Measurements from ENCODE around the gene FANCL. TPM values are rescaled to one million over a fixed set of nuclear protein-coding genes. Genes with fewer than 3 reads are reported as not detected.
"Not testable (repeated sequence)": the region's sequence is repeated elsewhere in the genome, so short reads cannot be mapped to it uniquely, and the experiment has no call there.

FANCL gene
- total RNA-seq, 1 donor from 2014 or later = 24.0 TPM

DNA sequence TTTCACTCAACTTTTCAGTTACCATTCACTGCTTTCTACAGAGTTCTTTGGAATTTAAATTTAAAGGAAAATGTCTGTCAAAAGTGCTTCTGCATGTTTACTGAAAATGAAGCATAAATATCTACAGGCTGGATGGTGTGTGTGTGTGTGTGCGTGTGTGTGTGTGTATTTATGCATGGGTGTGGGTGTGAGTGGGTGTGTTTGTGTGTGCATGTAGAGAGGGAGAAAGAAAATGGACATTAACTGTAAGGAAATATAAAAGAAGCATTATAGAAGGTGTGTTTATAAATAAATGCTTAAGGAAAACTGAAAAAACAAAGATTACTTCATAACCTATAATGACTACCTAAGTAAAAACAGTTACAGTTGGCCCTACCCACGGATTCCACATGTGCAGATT is 43.2 kb downstream of the FANCL start:
- Mint-ChIP-seq H3K27me3 (ENCODE audit: low read depth) (no peaks in the 10 kb centered on the region), H3K36me3 (ENCODE audit: low read depth) (peaks cover 2% of the 10 kb centered on the region), H3K9me3 (no peaks in the 10 kb centered on the region), H3K4me3 (ENCODE audit: low read depth) (no peak overlapping the region), H3K4me1 (ENCODE audit: low read depth) (no peaks in the 10 kb centered on the region), H3K27ac (no peak overlapping the region)
- intact Hi-C loops (cut with micrococcal nuclease) = no loop called here
- DNase-seq (ENCODE audit: low spot score) = no peak

DNA sequence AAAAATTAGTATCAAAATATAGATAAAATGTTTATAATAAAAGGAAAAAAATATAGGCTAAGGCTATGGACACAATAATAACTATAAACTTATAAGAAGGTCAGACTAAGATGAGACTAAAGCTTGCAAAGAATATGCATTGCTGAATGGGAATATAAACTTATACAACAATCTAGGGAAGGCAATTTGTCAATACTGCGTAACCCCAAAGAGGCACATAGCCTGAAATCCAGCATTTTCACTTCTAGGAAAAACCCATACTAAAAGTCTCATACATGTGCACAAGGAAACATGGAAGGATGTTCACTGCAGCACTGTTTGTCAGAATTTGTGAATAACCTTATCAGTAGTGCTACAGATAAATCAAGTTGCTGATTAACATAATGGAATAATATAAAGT is 45.5 kb downstream of the FANCL start:
- H3K27me3 Mint-ChIP-seq (ENCODE audit: low read depth) = no peaks in the 10 kb centered on the region
- no peaks in the 10 kb centered on the region for H3K4me1 Mint-ChIP-seq (ENCODE audit: low read depth)
- H3K4me3 Mint-ChIP-seq (ENCODE audit: low read depth) = no peak overlapping the region
- no peak overlapping the region for H3K27ac Mint-ChIP-seq
- H3K9me3 Mint-ChIP-seq = no peaks in the 10 kb centered on the region
- no peak for DNase-seq (ENCODE audit: low spot score)
- no peaks in the 10 kb centered on the region for H3K36me3 Mint-ChIP-seq (ENCODE audit: low read depth)
- intact Hi-C loops (cut with micrococcal nuclease) = no loop called here

DNA sequence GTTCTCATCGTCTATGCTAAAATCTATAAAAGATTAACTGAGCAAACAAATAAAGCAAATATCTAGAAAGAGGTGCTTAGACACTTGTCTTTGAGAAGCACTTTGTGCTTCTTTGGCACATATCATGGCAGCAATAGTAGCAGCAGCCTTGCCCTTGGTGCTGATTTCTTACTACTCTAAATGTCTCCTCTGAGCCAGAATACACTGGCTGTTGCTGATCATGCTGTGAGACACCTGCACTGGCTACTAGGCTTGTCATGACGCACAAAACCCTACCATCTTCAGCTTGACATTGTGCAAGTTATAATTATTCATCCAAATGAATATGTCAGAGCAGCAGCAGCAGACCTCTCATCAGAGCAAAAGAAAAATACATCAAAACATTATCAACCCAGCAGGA is 46.7 kb downstream of the FANCL start:
- H3K9me3 Mint-ChIP-seq = no peaks in the 10 kb centered on the region
- no peaks in the 10 kb centered on the region for H3K4me1 Mint-ChIP-seq (ENCODE audit: low read depth)
- H3K27me3 Mint-ChIP-seq (ENCODE audit: low read depth) = no peaks in the 10 kb centered on the region
- no peak for DNase-seq (ENCODE audit: low spot score)
- H3K4me3 Mint-ChIP-seq (ENCODE audit: low read depth) = no peak overlapping the region
- H3K27ac Mint-ChIP-seq = no peak overlapping the region
- no peaks in the 10 kb centered on the region for H3K36me3 Mint-ChIP-seq (ENCODE audit: low read depth)
- intact Hi-C loops (cut with micrococcal nuclease) = no loop called here

DNA sequence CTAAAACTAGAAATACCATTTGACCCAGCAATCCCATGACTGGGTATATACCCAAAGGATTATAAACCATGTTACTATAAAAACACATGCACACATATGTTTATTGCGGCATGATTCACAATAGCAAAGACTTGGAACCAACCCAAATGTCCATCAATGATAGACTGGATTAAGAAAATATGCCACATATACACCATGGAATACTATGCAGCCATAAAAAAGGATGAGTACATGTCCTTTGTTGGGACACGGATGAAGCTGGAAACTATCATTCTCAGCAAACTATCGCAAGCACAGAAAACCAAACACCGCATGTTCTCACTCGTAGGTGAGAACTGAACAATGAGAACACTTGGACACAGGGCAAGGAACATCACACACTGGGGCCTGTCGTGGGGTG is 54.1 kb downstream of the FANCL start:
- intact Hi-C loops (cut with micrococcal nuclease); H3K27ac Mint-ChIP-seq; DNase-seq (ENCODE audit: low spot score); H3K4me1 Mint-ChIP-seq (ENCODE audit: low read depth); H3K4me3 Mint-ChIP-seq (ENCODE audit: low read depth); H3K36me3 Mint-ChIP-seq (ENCODE audit: low read depth); H3K27me3 Mint-ChIP-seq (ENCODE audit: low read depth); H3K9me3 Mint-ChIP-seq: not testable (repeated sequence)

DNA sequence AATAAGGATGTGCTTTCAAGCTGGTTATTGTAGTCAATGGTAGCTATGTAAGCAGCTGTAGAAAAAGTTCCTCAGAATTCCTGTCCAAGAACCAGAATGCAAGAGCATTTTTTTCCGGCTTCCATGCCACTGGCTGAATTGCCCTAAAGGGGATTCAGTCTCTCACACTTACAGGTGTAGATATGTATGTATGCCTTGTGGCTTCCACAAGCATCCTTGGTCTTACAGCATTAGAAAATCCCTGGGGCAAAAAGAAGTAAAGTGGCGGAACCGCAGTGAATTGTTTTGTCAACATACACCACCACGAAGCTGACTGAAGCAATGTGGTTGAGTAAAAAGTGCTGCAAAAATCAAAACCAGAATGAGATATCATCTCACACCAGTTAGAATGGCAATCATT is 54.6 kb downstream of the FANCL start:
- Mint-ChIP-seq H3K27ac (no peak overlapping the region), H3K27me3 (ENCODE audit: low read depth) (no peaks in the 10 kb centered on the region), H3K4me3 (ENCODE audit: low read depth) (no peak overlapping the region), H3K9me3 (no peaks in the 10 kb centered on the region), H3K4me1 (ENCODE audit: low read depth) (no peaks in the 10 kb centered on the region), H3K36me3 (ENCODE audit: low read depth) (peaks cover 7% of the 10 kb centered on the region)
- intact Hi-C loops (cut with micrococcal nuclease) = no loop called here
- DNase-seq (ENCODE audit: low spot score) = no peak

DNA sequence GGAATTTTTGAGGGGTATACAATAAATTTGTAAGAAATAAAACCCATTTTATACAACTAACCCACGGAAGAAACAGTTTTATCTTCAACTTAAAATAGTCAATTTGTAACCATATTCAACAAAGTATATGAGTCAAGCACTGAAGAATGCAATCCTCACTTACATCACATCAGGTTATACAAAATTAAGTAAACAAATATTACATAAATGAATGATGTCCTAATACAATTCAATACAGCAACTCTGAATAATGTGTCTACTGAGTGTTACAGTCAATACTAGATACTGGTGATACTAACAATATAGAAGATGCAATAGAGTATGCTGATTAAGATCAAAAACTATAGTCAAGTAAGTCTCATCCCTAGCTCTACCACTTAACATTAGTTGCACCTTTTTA is 58.6 kb downstream of the FANCL start:
- Mint-ChIP-seq H3K27me3 (ENCODE audit: low read depth) (no peaks in the 10 kb centered on the region), H3K4me1 (ENCODE audit: low read depth) (peaks cover 2% of the 10 kb centered on the region), H3K27ac (no peak overlapping the region), H3K36me3 (ENCODE audit: low read depth) (peaks cover 7% of the 10 kb centered on the region), H3K4me3 (ENCODE audit: low read depth) (no peak overlapping the region), H3K9me3 (peaks cover 4% of the 10 kb centered on the region)
- DNase-seq (ENCODE audit: low spot score) = no peak
- intact Hi-C loops (cut with micrococcal nuclease) = no loop called here

DNA sequence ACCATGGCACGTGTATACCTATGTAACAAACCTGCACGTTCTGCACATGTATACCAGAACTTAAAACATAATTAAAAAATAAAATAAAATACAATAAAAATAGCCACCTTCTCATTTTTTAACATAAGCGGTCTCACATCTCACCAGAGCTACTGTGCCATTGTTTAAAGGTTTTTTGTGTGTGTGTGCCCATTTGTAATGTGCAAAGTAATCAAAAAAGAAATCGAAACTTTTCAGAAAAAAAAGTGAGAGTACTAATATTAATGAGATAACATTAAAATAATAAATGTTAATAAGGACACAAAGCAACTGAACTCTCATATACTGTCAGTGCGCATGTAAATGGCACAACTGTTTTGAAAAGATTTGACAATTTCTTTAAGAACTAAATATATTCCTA is 60.5 kb downstream of the FANCL start:
- no peak for DNase-seq (ENCODE audit: low spot score)
- Mint-ChIP-seq H3K4me3 (ENCODE audit: low read depth) (no peak overlapping the region), H3K4me1 (ENCODE audit: low read depth) (peaks cover 2% of the 10 kb centered on the region), H3K36me3 (ENCODE audit: low read depth) (peaks cover 4% of the 10 kb centered on the region), H3K27ac (no peak overlapping the region), H3K27me3 (ENCODE audit: low read depth) (no peaks in the 10 kb centered on the region), H3K9me3 (peaks cover 4% of the 10 kb centered on the region)
- intact Hi-C loops (cut with micrococcal nuclease) = no loop called here

DNA sequence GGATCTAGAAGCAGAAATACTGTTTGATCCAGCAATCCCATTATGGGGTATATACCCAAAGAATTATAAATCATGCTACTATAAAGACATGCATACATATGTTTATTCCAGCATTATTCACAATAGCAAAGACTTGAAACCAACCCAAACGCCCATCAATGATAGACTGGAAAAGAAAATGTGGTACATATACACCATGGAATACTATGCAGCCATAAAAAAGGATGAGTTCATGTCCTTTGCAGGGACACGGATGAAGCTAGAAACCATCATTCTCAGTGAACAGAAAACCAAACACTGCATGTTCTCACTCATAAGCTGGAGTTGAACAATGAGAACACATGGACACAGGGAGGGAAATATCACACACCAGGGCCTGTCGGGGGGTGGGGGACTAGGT is 61.0 kb downstream of the FANCL start:
- H3K4me1 Mint-ChIP-seq (ENCODE audit: low read depth); H3K9me3 Mint-ChIP-seq; H3K27ac Mint-ChIP-seq; DNase-seq (ENCODE audit: low spot score); H3K36me3 Mint-ChIP-seq (ENCODE audit: low read depth); H3K4me3 Mint-ChIP-seq (ENCODE audit: low read depth); H3K27me3 Mint-ChIP-seq (ENCODE audit: low read depth); intact Hi-C loops (cut with micrococcal nuclease): not testable (repeated sequence)

DNA sequence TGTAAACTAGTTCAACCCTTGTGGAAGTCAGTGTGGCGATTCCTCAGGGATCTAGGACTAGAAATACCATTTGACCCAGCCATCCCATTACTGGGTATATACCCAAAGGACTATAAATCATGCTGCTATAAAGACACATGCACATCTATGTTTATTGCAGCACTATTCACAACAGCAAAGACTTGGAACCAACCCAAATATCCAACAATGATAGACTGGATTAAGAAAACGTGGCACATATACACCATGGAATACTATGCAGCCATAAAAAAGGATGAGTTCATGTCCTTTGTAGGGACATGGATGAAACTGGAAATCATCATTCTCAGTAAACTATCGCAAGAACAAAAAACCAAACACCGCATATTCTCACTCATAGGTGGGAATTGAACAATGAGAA is 63.9 kb downstream of the FANCL start:
- H3K27ac Mint-ChIP-seq; H3K4me3 Mint-ChIP-seq (ENCODE audit: low read depth); H3K27me3 Mint-ChIP-seq (ENCODE audit: low read depth); DNase-seq (ENCODE audit: low spot score); H3K4me1 Mint-ChIP-seq (ENCODE audit: low read depth); intact Hi-C loops (cut with micrococcal nuclease): not testable (repeated sequence)
- Mint-ChIP-seq H3K9me3 (peaks cover 17% of the 10 kb centered on the region), H3K36me3 (ENCODE audit: low read depth) (peaks cover 15% of the 10 kb centered on the region)

DNA sequence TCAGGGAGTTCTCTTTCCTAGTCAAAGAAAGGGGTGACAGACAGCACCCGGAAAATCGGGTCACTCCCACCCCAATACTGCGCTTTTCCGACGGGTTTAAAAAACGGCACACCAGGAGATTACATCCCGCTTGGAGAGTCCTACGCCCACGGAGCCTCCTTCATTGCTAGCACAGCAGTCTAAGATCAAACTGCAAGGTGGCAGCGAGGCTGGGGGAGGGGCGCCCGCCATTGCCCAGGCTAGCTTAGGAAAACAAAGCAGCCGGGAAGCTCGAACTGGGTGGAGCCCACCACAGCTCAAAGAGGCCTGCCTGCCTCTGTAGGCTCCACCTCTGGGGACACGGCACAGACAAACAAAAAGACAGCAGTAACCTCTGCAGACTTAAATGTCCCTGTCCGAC is 69.3 kb downstream of the FANCL start:
- intact Hi-C loops (cut with micrococcal nuclease); DNase-seq (ENCODE audit: low spot score); H3K4me3 Mint-ChIP-seq (ENCODE audit: low read depth); H3K4me1 Mint-ChIP-seq (ENCODE audit: low read depth); H3K27me3 Mint-ChIP-seq (ENCODE audit: low read depth); H3K27ac Mint-ChIP-seq: not testable (repeated sequence)
- Mint-ChIP-seq H3K36me3 (ENCODE audit: low read depth) (peaks cover 27% of the 10 kb centered on the region), H3K9me3 (peaks cover 30% of the 10 kb centered on the region)

DNA sequence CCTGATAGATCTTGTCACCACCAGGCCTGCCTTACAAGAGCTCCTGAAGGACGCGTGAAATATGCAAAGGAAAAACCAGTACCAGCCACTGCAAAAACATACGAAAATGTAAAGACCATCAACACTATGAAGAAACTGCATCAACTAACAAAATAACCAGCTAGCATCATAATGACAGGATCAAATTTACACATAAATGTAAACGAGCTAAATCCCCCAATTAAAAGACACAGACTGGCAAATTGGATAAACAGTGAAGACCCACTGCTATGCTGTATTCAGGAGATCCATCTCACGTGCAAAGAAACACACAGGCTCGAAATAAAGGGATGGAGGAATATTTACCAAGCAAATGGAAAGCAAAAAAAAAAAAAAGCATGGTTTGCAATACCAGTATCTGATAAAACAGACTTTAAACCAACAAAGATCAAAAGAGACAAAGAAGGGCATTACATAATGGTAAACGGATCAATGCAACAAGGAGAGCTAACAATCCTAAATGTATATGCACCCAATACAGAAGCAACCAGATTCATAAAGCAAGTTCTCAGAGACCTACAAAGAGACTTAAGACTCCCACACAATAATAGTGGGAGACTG is 70.7 kb downstream of the FANCL start:
- DNase-seq (ENCODE audit: low spot score); H3K4me3 Mint-ChIP-seq (ENCODE audit: low read depth); H3K27ac Mint-ChIP-seq; intact Hi-C loops (cut with micrococcal nuclease); H3K27me3 Mint-ChIP-seq (ENCODE audit: low read depth); H3K4me1 Mint-ChIP-seq (ENCODE audit: low read depth): not testable (repeated sequence)
- H3K9me3 Mint-ChIP-seq = peaks cover 30% of the 10 kb centered on the region
- peaks cover 27% of the 10 kb centered on the region for H3K36me3 Mint-ChIP-seq (ENCODE audit: low read depth)

DNA sequence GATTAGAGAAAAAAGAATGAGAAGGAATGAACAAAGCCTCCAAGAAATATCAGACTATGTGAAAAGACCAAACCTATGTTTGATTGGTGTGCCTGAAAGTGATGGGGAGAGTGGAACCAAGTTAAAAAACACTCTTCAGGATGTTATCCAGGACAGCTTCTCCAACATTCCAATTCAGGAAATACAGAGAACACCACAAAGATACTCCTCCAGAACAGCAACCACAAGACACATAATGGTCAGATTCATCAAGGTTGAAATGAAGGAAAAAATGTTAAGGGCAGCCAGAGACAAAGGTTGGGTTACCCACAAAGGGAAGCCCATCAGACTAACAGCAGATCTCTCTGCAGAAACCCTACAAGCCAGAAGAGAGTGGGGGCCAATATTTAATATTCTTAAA is 71.3 kb downstream of the FANCL start:
- H3K27ac Mint-ChIP-seq; DNase-seq (ENCODE audit: low spot score); H3K4me3 Mint-ChIP-seq (ENCODE audit: low read depth); intact Hi-C loops (cut with micrococcal nuclease); H3K4me1 Mint-ChIP-seq (ENCODE audit: low read depth); H3K27me3 Mint-ChIP-seq (ENCODE audit: low read depth): not testable (repeated sequence)
- Mint-ChIP-seq H3K9me3 (peaks cover 30% of the 10 kb centered on the region), H3K36me3 (ENCODE audit: low read depth) (peaks cover 27% of the 10 kb centered on the region)

DNA sequence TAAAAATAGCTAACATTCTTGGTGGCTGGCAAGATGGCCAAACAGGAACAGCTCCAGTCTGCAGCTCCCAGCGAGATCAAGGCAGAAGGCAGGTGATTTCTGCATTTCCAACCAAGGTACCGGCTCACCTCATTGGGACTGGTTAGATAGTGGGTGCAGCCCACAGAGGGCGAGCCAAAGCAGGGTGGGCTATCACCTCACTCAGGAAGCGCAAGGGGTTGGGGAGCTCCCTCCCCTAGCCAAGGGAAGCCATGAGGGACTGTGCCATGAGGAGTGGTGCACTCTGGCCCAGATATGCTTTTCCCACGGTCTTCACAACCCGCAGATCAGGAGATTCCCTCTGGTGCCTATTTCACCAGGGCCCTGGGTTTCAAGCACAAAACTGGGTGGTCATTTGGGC is 73.0 kb downstream of the FANCL start:
- peaks cover 21% of the 10 kb centered on the region for H3K36me3 Mint-ChIP-seq (ENCODE audit: low read depth)
- intact Hi-C loops (cut with micrococcal nuclease); H3K27ac Mint-ChIP-seq; DNase-seq (ENCODE audit: low spot score); H3K27me3 Mint-ChIP-seq (ENCODE audit: low read depth); H3K4me3 Mint-ChIP-seq (ENCODE audit: low read depth); H3K4me1 Mint-ChIP-seq (ENCODE audit: low read depth): not testable (repeated sequence)
- H3K9me3 Mint-ChIP-seq = peaks cover 21% of the 10 kb centered on the region

DNA sequence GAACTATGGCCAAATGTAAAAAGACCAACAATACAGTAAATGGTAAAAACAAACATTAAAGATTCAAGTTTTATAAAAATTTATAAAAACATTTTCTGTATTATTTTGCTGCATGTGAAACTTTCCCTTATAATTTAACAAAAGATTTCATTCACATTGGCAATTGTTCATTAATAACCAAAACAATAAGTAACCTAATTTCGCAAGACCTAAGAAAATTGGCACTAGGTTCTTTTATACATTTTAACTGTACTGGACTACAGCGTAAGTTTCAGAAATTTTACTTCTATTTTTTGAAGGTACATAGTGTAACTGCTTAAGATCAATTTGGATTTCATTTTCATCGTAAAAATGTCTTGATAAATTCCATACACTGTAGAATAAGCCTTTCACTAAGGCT is 77.2 kb downstream of the FANCL start:
- DNase-seq (ENCODE audit: low spot score) = no peak
- Mint-ChIP-seq H3K27ac (no peak overlapping the region), H3K9me3 (no peaks in the 10 kb centered on the region), H3K4me1 (ENCODE audit: low read depth) (no peaks in the 10 kb centered on the region), H3K4me3 (ENCODE audit: low read depth) (no peak overlapping the region), H3K27me3 (ENCODE audit: low read depth) (no peaks in the 10 kb centered on the region), H3K36me3 (ENCODE audit: low read depth) (peaks cover 25% of the 10 kb centered on the region)
- intact Hi-C loops (cut with micrococcal nuclease) = no loop called here
